GM21723 (cell line): ENCODE results near the gene SYNJ1.

Experiments used
- ATAC-seq: cut with Tn5 transposase; IDR thresholded peaks from one replicate; pipeline ENCODE4 v1.9.1; 2021; ENCODE audit warnings: mild to moderate bottlenecking, moderate library complexity; ENCODE audit not compliant: unreplicated experiment

SYNJ1 gene

GRCh38 chr21:32585970-32586369 lies 141.8 kb downstream of the SYNJ1 start:
- ATAC-seq = no peak

- ATAC-seq = no peak
Measured at GRCh38 chr21:32585042-32585710, 142.6 kb downstream of the SYNJ1 start, which contains the start of gene TCP10L. TSS of gene TCP10L (minus strand) at chr21:32585523. CDS start at chr21:32584304, 1,219 bp downstream.

GRCh38 chr21:32584472-32584871 lies 143.3 kb downstream of the SYNJ1 start:
- no peak for ATAC-seq

- no peak for ATAC-seq
Measured at GRCh38 chr21:32581732-32582131, 146.1 kb downstream of the SYNJ1 start.

GRCh38 chr21:32580949-32581348 lies 146.9 kb downstream of the SYNJ1 start:
- no peak for ATAC-seq
